OCI-LY7 (cell line): ENCODE results near the gene CTNNA2.

Experiments used
- EZH2phosphoT487 ChIP-seq: fragments of 200-600 bp; sonication (generic); IDR thresholded peaks from 2 replicates; pipeline ENCODE4 v1.6.1; 2018; ENCODE audit warnings: low read depth, borderline replicate concordance, mild to moderate bottlenecking, mixed run types, antibody characterized with exemption, low read length, moderate library complexity, mixed read lengths
- TF ChIP-seq, protein P1 (sequence below): fragments of 200-600 bp; sonication (generic); conservative IDR thresholded peaks from 2 replicates; pipeline ENCODE4 v1.5.1; 2014; ENCODE audit warnings: mild to moderate bottlenecking, antibody characterized with exemption, low read length, moderate library complexity, mixed read lengths

DNA sequence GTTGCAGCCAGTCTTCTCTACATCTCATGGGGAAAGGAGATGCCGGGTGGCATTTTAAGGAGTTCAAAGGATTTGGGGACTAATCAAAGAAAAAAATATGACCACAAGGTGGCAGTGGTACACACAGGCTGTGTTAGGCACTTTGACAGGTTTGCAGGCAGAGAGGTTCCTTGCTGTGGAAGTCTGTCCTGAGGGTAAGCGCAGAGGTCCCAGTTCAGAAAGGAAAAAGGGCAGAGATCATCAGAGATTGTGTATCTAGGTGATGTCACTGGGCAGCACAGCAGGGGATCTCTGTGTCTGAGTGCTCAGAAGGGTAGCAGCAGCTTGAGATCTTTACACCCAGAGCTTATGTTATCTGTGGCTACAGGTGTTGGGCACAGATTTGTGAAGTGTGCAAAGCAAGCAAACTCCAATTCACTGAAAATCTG, 560.3 kb downstream of the CTNNA2 start:
- TF ChIP-seq, protein P1, sequence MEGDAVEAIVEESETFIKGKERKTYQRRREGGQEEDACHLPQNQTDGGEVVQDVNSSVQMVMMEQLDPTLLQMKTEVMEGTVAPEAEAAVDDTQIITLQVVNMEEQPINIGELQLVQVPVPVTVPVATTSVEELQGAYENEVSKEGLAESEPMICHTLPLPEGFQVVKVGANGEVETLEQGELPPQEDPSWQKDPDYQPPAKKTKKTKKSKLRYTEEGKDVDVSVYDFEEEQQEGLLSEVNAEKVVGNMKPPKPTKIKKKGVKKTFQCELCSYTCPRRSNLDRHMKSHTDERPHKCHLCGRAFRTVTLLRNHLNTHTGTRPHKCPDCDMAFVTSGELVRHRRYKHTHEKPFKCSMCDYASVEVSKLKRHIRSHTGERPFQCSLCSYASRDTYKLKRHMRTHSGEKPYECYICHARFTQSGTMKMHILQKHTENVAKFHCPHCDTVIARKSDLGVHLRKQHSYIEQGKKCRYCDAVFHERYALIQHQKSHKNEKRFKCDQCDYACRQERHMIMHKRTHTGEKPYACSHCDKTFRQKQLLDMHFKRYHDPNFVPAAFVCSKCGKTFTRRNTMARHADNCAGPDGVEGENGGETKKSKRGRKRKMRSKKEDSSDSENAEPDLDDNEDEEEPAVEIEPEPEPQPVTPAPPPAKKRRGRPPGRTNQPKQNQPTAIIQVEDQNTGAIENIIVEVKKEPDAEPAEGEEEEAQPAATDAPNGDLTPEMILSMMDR: peak; percentile 78
- no peak for TF ChIP-seq EZH2phosphoT487
